Measurements from ENCODE around the gene EMX2. TPM values are rescaled to one million over a fixed set of nuclear protein-coding genes. Genes with fewer than 3 reads are reported as not detected.

EMX2 gene
- total and polyA plus RNA-seq, 2 of the 13 experiments (the other 11 are each of a cell fraction or from before 2014, with no cell fraction given): not detected

DNA sequence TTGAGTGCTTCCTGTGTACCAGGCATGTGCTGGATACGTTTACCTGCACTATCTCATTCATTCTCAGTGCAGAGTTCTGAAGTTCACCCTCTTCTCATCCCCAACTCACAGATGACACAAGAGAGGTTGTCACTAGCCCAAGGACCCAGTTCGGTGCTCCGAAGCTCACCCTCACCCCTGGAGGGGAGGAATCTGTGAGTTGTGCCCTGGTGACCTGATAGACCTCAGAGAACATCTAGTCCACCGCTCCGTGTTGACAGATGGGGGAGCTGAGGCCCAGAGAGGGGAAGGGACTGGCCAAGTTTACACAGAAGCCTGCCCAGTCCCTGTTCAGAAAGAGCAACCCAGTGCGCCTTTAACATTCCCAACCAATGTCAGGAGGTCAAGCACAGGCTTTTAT lies 44.8 kb upstream of the EMX2 start (continued):
- TF ChIP-seq ZKSCAN8 (CRISPR knock-in tag; IDR thresholded peaks at IDR 0.05; ENCODE audit: borderline replicate concordance) (peak; percentile 85; the same call in 1 of the 2 replicates), SNAPC2 (CRISPR knock-in tag; IDR thresholded peaks at IDR 0.05) (no peak), ZNF550 (CRISPR knock-in tag; IDR thresholded peaks at IDR 0.05; ENCODE audit: borderline replicate concordance) (no peak), TBL1XR1 (IDR thresholded peaks at IDR 0.05; ENCODE audit: borderline replicate concordance, low read length, partially characterized antibody) (no peak), ZNF256 (CRISPR knock-in tag; conservative IDR thresholded peaks at IDR 0.05) (no peak), NR2F1 (CRISPR knock-in tag; IDR thresholded peaks at IDR 0.05) (no peak), NR2F2 (IDR thresholded peaks at IDR 0.05; ENCODE audit: borderline replicate concordance, low read depth) (0 out of 2 replicates have a peak, but pooled peaks have one; percentile 16), EP300 (IDR thresholded peaks at IDR 0.05; ENCODE audit: low read depth in 2 of 2, low read length in 2 of 2) (no peak), EP300 (CRISPR knock-in tag; IDR thresholded peaks at IDR 0.05; ENCODE audit: borderline replicate concordance) (no peak)
- TF ChIP-seq, protein P1, sequence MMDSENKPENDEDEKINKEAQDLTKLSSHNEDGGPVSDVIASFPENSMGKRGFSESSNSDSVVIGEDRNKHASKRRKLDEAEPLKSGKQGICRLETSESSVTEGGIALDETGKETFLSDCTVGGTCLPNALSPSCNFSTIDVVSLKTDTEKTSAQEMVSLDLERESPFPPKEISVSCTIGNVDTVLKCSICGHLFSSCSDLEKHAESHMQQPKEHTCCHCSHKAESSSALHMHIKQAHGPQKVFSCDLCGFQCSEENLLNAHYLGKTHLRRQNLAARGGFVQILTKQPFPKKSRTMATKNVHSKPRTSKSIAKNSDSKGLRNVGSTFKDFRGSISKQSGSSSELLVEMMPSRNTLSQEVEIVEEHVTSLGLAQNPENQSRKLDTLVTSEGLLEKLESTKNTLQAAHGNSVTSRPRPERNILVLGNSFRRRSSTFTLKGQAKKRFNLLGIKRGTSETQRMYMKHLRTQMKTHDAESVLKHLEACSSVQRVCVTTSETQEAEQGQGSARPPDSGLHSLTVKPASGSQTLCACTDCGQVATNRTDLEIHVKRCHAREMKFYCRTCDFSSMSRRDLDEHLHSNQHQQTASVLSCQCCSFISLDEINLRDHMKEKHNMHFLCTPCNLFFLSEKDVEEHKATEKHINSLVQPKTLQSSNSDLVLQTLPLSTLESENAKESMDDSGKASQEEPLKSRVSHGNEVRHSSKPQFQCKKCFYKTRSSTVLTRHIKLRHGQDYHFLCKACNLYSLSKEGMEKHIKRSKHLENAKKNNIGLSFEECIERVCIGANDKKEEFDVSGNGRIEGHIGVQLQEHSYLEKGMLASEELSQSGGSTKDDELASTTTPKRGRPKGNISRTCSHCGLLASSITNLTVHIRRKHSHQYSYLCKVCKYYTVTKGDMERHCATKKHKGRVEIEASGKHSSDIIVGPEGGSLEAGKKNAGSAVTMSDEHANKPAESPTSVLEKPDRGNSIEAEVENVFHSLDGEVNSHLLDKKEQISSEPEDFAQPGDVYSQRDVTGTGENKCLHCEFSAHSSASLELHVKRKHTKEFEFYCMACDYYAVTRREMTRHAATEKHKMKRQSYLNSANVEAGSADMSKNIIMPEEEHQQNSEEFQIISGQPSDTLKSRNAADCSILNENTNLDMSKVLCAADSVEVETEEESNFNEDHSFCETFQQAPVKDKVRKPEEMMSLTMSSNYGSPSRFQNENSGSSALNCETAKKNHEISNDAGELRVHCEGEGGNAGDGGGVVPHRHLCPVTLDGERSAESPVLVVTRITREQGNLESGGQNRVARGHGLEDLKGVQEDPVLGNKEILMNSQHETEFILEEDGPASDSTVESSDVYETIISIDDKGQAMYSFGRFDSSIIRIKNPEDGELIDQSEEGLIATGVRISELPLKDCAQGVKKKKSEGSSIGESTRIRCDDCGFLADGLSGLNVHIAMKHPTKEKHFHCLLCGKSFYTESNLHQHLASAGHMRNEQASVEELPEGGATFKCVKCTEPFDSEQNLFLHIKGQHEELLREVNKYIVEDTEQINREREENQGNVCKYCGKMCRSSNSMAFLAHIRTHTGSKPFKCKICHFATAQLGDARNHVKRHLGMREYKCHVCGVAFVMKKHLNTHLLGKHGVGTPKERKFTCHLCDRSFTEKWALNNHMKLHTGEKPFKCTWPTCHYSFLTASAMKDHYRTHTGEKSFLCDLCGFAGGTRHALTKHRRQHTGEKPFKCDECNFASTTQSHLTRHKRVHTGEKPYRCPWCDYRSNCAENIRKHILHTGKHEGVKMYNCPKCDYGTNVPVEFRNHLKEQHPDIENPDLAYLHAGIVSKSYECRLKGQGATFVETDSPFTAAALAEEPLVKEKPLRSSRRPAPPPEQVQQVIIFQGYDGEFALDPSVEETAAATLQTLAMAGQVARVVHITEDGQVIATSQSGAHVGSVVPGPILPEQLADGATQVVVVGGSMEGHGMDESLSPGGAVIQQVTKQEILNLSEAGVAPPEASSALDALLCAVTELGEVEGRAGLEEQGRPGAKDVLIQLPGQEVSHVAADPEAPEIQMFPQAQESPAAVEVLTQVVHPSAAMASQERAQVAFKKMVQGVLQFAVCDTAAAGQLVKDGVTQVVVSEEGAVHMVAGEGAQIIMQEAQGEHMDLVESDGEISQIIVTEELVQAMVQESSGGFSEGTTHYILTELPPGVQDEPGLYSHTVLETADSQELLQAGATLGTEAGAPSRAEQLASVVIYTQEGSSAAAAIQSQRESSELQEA (CRISPR knock-in tag; IDR thresholded peaks at IDR 0.05; ENCODE audit: not compliant biosample characterization): no peak
- TF ChIP-seq, protein P2, sequence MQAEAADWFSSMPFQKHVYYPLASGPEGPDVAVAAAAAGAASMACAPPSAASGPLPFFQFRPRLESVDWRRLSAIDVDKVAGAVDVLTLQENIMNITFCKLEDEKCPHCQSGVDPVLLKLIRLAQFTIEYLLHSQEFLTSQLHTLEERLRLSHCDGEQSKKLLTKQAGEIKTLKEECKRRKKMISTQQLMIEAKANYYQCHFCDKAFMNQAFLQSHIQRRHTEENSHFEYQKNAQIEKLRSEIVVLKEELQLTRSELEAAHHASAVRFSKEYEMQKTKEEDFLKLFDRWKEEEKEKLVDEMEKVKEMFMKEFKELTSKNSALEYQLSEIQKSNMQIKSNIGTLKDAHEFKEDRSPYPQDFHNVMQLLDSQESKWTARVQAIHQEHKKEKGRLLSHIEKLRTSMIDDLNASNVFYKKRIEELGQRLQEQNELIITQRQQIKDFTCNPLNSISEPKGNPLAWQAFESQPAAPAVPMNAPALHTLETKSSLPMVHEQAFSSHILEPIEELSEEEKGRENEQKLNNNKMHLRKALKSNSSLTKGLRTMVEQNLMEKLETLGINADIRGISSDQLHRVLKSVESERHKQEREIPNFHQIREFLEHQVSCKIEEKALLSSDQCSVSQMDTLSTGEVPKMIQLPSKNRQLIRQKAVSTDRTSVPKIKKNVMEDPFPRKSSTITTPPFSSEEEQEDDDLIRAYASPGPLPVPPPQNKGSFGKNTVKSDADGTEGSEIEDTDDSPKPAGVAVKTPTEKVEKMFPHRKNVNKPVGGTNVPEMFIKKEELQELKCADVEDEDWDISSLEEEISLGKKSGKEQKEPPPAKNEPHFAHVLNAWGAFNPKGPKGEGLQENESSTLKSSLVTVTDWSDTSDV (CRISPR knock-in tag; IDR thresholded peaks at IDR 0.05): no peak
- TF ChIP-seq, protein P3, sequence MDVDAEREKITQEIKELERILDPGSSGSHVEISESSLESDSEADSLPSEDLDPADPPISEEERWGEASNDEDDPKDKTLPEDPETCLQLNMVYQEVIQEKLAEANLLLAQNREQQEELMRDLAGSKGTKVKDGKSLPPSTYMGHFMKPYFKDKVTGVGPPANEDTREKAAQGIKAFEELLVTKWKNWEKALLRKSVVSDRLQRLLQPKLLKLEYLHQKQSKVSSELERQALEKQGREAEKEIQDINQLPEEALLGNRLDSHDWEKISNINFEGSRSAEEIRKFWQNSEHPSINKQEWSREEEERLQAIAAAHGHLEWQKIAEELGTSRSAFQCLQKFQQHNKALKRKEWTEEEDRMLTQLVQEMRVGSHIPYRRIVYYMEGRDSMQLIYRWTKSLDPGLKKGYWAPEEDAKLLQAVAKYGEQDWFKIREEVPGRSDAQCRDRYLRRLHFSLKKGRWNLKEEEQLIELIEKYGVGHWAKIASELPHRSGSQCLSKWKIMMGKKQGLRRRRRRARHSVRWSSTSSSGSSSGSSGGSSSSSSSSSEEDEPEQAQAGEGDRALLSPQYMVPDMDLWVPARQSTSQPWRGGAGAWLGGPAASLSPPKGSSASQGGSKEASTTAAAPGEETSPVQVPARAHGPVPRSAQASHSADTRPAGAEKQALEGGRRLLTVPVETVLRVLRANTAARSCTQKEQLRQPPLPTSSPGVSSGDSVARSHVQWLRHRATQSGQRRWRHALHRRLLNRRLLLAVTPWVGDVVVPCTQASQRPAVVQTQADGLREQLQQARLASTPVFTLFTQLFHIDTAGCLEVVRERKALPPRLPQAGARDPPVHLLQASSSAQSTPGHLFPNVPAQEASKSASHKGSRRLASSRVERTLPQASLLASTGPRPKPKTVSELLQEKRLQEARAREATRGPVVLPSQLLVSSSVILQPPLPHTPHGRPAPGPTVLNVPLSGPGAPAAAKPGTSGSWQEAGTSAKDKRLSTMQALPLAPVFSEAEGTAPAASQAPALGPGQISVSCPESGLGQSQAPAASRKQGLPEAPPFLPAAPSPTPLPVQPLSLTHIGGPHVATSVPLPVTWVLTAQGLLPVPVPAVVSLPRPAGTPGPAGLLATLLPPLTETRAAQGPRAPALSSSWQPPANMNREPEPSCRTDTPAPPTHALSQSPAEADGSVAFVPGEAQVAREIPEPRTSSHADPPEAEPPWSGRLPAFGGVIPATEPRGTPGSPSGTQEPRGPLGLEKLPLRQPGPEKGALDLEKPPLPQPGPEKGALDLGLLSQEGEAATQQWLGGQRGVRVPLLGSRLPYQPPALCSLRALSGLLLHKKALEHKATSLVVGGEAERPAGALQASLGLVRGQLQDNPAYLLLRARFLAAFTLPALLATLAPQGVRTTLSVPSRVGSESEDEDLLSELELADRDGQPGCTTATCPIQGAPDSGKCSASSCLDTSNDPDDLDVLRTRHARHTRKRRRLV (CRISPR knock-in tag; IDR thresholded peaks at IDR 0.05): no peak
- TF ChIP-seq, protein P4, sequence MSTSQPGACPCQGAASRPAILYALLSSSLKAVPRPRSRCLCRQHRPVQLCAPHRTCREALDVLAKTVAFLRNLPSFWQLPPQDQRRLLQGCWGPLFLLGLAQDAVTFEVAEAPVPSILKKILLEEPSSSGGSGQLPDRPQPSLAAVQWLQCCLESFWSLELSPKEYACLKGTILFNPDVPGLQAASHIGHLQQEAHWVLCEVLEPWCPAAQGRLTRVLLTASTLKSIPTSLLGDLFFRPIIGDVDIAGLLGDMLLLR (CRISPR knock-in tag; IDR thresholded peaks at IDR 0.05): no peak
